ENCODE data around the gene ME3. TPM values are rescaled to one million over a fixed set of nuclear protein-coding genes. Genes with fewer than 3 reads are reported as not detected.

The ME3 gene
- total and polyA plus RNA-seq, 11 donors, result 11.3 to 51.5 (median 31.3) TPM

- Histone ChIP-seq H3K4me3 (no peak overlapping the region), H3K4me1 (peaks cover 0 to 45% (median 31%) of the 10 kb centered on the region in 12 donors), H3K36me3 (no peaks in the 10 kb centered on the region), H3K9me3 (peaks cover 0 to 3% (median 0%) of the 10 kb centered on the region in 12 donors), H3K27me3 (no peaks in the 10 kb centered on the region), H3K27ac (no peak overlapping the region)
- intact Hi-C loops (cut with DNase I), result no loop called here
- WGBS, 4 donors, result 81 to 94% (median 93%) methylated on average over 1 of the region's 1 CpG
- DNase-seq (no peak), ATAC-seq (no peak)
- TF ChIP-seq CTCF (IDR thresholded peaks at IDR 0.05) (no peak), POLR2A (IDR thresholded peaks at IDR 0.05) (no peak)
These were observed 154.9 kb downstream of the ME3 start for GRCh38 chr11:86517557-86517956.

- Histone ChIP-seq H3K27ac (peak overlapping the region in 4 of 12 donors; percentile 18 to 39 (median 27)), H3K4me3 (no peak overlapping the region), H3K36me3 (no peaks in the 10 kb centered on the region), H3K4me1 (peaks cover 0 to 53% (median 38%) of the 10 kb centered on the region in 12 donors), H3K9me3 (peaks cover 0 to 7% (median 0%) of the 10 kb centered on the region in 12 donors), H3K27me3 (no peaks in the 10 kb centered on the region)
- TF ChIP-seq CTCF (IDR thresholded peaks at IDR 0.05) (no peak), POLR2A (IDR thresholded peaks at IDR 0.05) (no peak)
- peak in 2 of 4 donors; percentile 10 to 21 for ATAC-seq
- WGBS, 4 donors, result 61 to 76% (median 69%) methylated on average over 7 of the region's 7 CpGs
- no peak for DNase-seq
- intact Hi-C loops (cut with DNase I), result no loop called here
These were observed 156.9 kb downstream of the ME3 start for GRCh38 chr11:86515297-86516094.

- peaks cover 0 to 7% (median 0%) of the 10 kb centered on the region in 12 donors for H3K9me3 ChIP-seq
- DNase-seq (no peak), ATAC-seq (no peak)
- no peaks in the 10 kb centered on the region for H3K27me3 ChIP-seq
- H3K36me3 ChIP-seq, result no peaks in the 10 kb centered on the region
- H3K27ac ChIP-seq, result no peak overlapping the region
- H3K4me1 ChIP-seq, result peaks cover 0 to 45% (median 28%) of the 10 kb centered on the region in 12 donors
- no peak for TF ChIP-seq CTCF (IDR thresholded peaks at IDR 0.05)
- no peak for TF ChIP-seq POLR2A (IDR thresholded peaks at IDR 0.05)
- H3K4me3 ChIP-seq, result no peak overlapping the region
- intact Hi-C loops (cut with DNase I), result loop anchor here in 1 of 10 donors (5.0 kb wide), 1 partner anchor 37 kb away; no protein-coding TSS in a partner anchor
- WGBS, 4 donors, result 79 to 94% (median 92%) methylated on average over 1 of the region's 1 CpG
These were observed 158.0 kb downstream of the ME3 start for GRCh38 chr11:86514453-86514852.

GRCh38 chr11:86513746-86514373 is 158.6 kb downstream of the ME3 start:
- DNase-seq (no peak), ATAC-seq (no peak)
- TF ChIP-seq CTCF (IDR thresholded peaks at IDR 0.05) (no peak), POLR2A (IDR thresholded peaks at IDR 0.05) (no peak)
- intact Hi-C loops (cut with DNase I), result loop anchor here in 1 of 10 donors (5.0 kb wide), 1 partner anchor 37 kb away; no protein-coding TSS in a partner anchor
- WGBS, 4 donors, result 62 to 70% (median 67%) methylated on average over 1 of the region's 1 CpG
- Histone ChIP-seq H3K36me3 (no peaks in the 10 kb centered on the region), H3K4me1 (peaks cover 0 to 41% (median 23%) of the 10 kb centered on the region in 12 donors), H3K9me3 (peaks cover 0 to 7% (median 0%) of the 10 kb centered on the region in 12 donors), H3K27me3 (no peaks in the 10 kb centered on the region), H3K27ac (no peak overlapping the region), H3K4me3 (no peak overlapping the region)
